SJCRH30 (cell line): ENCODE data around the gene TP53. TPM values are rescaled to one million over a fixed set of nuclear protein-coding genes. Genes with fewer than 3 reads are reported as not detected.

Source experiments
- DNase-seq, 2 experiments: peaks; one replicate each; pipeline ENCODE4 v3.0.0-alpha.2; 2015 to 2020
- H3K27ac ChIP-seq: fragments of 250-450 bp; sonication (Bioruptor Pico); 2 replicates; pipeline ENCODE4 v1.5.1; 2020; ENCODE audit warnings: mild to moderate bottlenecking, moderate library complexity
- H3K27me3 ChIP-seq: fragments of 250-450 bp; sonication (Bioruptor Pico); 2 replicates; pipeline ENCODE4 v1.5.1; 2020; ENCODE audit warnings: mild to moderate bottlenecking, moderate library complexity
- H3K36me3 ChIP-seq: fragments of 250-450 bp; sonication (Bioruptor Pico); 2 replicates; pipeline ENCODE4 v1.5.1; 2020; ENCODE audit warnings: mild to moderate bottlenecking, moderate library complexity
- H3K4me1 ChIP-seq: fragments of 250-450 bp; sonication (Bioruptor Pico); 2 replicates; pipeline ENCODE4 v1.5.1; 2020; ENCODE audit warnings: mild to moderate bottlenecking, moderate library complexity
- H3K4me3 ChIP-seq: fragments of 250-450 bp; sonication (Bioruptor Pico); 2 replicates; pipeline ENCODE4 v1.5.1; 2020; ENCODE audit warnings: mild to moderate bottlenecking, moderate library complexity
- H3K9me3 ChIP-seq: fragments of 250-450 bp; sonication (Bioruptor Pico); replicated peaks from 2 replicates; pipeline ENCODE4 v1.5.1; 2020; ENCODE audit warnings: mild to moderate bottlenecking, moderate library complexity
- total RNA-seq: library from RNA; depleted of rRNA; stranded (reverse); fragments of >200 nt; shearing (Covaris generic); gene quantifications from 2 replicates; pipeline ENCODE4 v1.2.3, GENCODE V29; 2014

Gene TP53
- total RNA-seq, 1 experiment from 2014 or later, result 37.8 TPM

GRCh38 chr17:7700510-7700909 lies 13.2 kb upstream of the TP53 start:
- Histone ChIP-seq H3K27me3 (no peaks in the 10 kb centered on the region), H3K4me1 (no peaks in the 10 kb centered on the region), H3K27ac (no peak overlapping the region), H3K9me3 (no peaks in the 10 kb centered on the region), H3K36me3 (no peaks in the 10 kb centered on the region), H3K4me3 (no peak overlapping the region)
- no peak for DNase-seq

- Histone ChIP-seq H3K4me3 (no peak overlapping the region), H3K27ac (no peak overlapping the region), H3K27me3 (no peaks in the 10 kb centered on the region), H3K36me3 (no peaks in the 10 kb centered on the region), H3K4me1 (no peaks in the 10 kb centered on the region), H3K9me3 (no peaks in the 10 kb centered on the region)
- DNase-seq, result no peak
Observed at GRCh38 chr17:7697828-7698588, 10.7 kb upstream of the TP53 start.

GRCh38 chr17:7695586-7695985 lies 8.3 kb upstream of the TP53 start:
- Histone ChIP-seq H3K4me3 (no peak overlapping the region), H3K27ac (no peak overlapping the region), H3K27me3 (no peaks in the 10 kb centered on the region), H3K36me3 (no peaks in the 10 kb centered on the region), H3K4me1 (no peaks in the 10 kb centered on the region), H3K9me3 (no peaks in the 10 kb centered on the region)
- no peak for DNase-seq

GRCh38 chr17:7688808-7689316 lies 1.6 kb upstream of the TP53 start:
- peaks cover 8% of the 10 kb centered on the region; the same call in 1 of the 2 replicates for H3K4me1 ChIP-seq
- H3K4me3 ChIP-seq, result peak overlapping the region; percentile 94
- no peaks in the 10 kb centered on the region for H3K9me3 ChIP-seq
- H3K27me3 ChIP-seq, result no peaks in the 10 kb centered on the region
- H3K36me3 ChIP-seq, result peaks cover 5% of the 10 kb centered on the region
- DNase-seq, result no peak
- H3K27ac ChIP-seq, result peak overlapping the region; percentile 22; the same call in 1 of the 2 replicates

- Histone ChIP-seq H3K4me1 (peaks cover 8% of the 10 kb centered on the region; the same call in 1 of the 2 replicates), H3K27me3 (no peaks in the 10 kb centered on the region), H3K9me3 (no peaks in the 10 kb centered on the region), H3K36me3 (peaks cover 5% of the 10 kb centered on the region), H3K4me3 (peak within 1 kb of the TSS; percentile 94), H3K27ac (peak within 1 kb of the TSS; percentile 100)
- peak; percentile 94 to 96 for DNase-seq
Observed at GRCh38 chr17:7687908-7688807, 868 bp upstream of the TP53 start, which contains the start of gene WRAP53. WRAP53 (plus strand) TSS chr17:7688477; CDS start chr17:7688649, 172 bp downstream.

- H3K4me1 ChIP-seq, result peaks cover 8% of the 10 kb centered on the region; the same call in 1 of the 2 replicates
- DNase-seq, result peak; percentile 71 to 80
- no peaks in the 10 kb centered on the region for H3K27me3 ChIP-seq
- H3K9me3 ChIP-seq, result no peaks in the 10 kb centered on the region
- peak overlapping the region; percentile 100 for H3K27ac ChIP-seq
- peaks cover 5% of the 10 kb centered on the region for H3K36me3 ChIP-seq
- H3K4me3 ChIP-seq, result peak overlapping the region; percentile 94
Observed at GRCh38 chr17:7686222-7687071, 843 bp downstream of the TP53 start.

GRCh38 chr17:7685533-7686221 lies 1.6 kb downstream of the TP53 start:
- Histone ChIP-seq H3K4me3 (peak overlapping the region; percentile 94), H3K4me1 (peaks cover 8% of the 10 kb centered on the region; the same call in 1 of the 2 replicates), H3K27ac (peak overlapping the region; percentile 100), H3K27me3 (no peaks in the 10 kb centered on the region), H3K36me3 (peaks cover 5% of the 10 kb centered on the region), H3K9me3 (no peaks in the 10 kb centered on the region)
- DNase-seq, result peak; percentile 88

GRCh38 chr17:7684851-7685532 lies 2.3 kb downstream of the TP53 start:
- no peaks in the 10 kb centered on the region for H3K9me3 ChIP-seq
- H3K4me3 ChIP-seq, result peak overlapping the region; percentile 94
- H3K36me3 ChIP-seq, result peaks cover 5% of the 10 kb centered on the region
- DNase-seq, result no peak
- H3K27ac ChIP-seq, result peak overlapping the region; percentile 100; the same call in 1 of the 2 replicates
- H3K4me1 ChIP-seq, result peaks cover 8% of the 10 kb centered on the region; the same call in 1 of the 2 replicates
- H3K27me3 ChIP-seq, result no peaks in the 10 kb centered on the region

- H3K27me3 ChIP-seq, result no peaks in the 10 kb centered on the region
- H3K4me3 ChIP-seq, result no peak overlapping the region
- H3K9me3 ChIP-seq, result no peaks in the 10 kb centered on the region
- H3K36me3 ChIP-seq, result peaks cover 11% of the 10 kb centered on the region
- no peak for DNase-seq
- no peak overlapping the region for H3K27ac ChIP-seq
- no peaks in the 10 kb centered on the region for H3K4me1 ChIP-seq
Observed at GRCh38 chr17:7677388-7678067, 9.8 kb downstream of the TP53 start.

- Histone ChIP-seq H3K4me3 (no peak overlapping the region), H3K27me3 (no peaks in the 10 kb centered on the region), H3K27ac (no peak overlapping the region), H3K9me3 (no peaks in the 10 kb centered on the region), H3K4me1 (no peaks in the 10 kb centered on the region), H3K36me3 (peaks cover 11% of the 10 kb centered on the region)
- no peak for DNase-seq
Observed at GRCh38 chr17:7676533-7676932, 10.8 kb downstream of the TP53 start.

- H3K27ac ChIP-seq, result no peak overlapping the region
- no peaks in the 10 kb centered on the region for H3K9me3 ChIP-seq
- H3K4me3 ChIP-seq, result no peak overlapping the region
- no peaks in the 10 kb centered on the region for H3K27me3 ChIP-seq
- H3K4me1 ChIP-seq, result no peaks in the 10 kb centered on the region
- no peak for DNase-seq
- peaks cover 11% of the 10 kb centered on the region for H3K36me3 ChIP-seq
Observed at GRCh38 chr17:7674934-7675333, 12.4 kb downstream of the TP53 start.

GRCh38 chr17:7673239-7673638 lies 14.1 kb downstream of the TP53 start:
- no peak overlapping the region for H3K27ac ChIP-seq
- H3K9me3 ChIP-seq, result no peaks in the 10 kb centered on the region
- peaks cover 11% of the 10 kb centered on the region for H3K36me3 ChIP-seq
- no peaks in the 10 kb centered on the region for H3K4me1 ChIP-seq
- peak; percentile 24 to 59 for DNase-seq
- no peak overlapping the region for H3K4me3 ChIP-seq
- no peaks in the 10 kb centered on the region for H3K27me3 ChIP-seq

- Histone ChIP-seq H3K27ac (no peak overlapping the region), H3K9me3 (no peaks in the 10 kb centered on the region), H3K4me3 (no peak overlapping the region), H3K4me1 (no peaks in the 10 kb centered on the region), H3K27me3 (no peaks in the 10 kb centered on the region), H3K36me3 (peaks cover 5% of the 10 kb centered on the region)
- no peak for DNase-seq
Observed at GRCh38 chr17:7668482-7668881, 18.8 kb downstream of the TP53 start.
